Activated B cell treated with CpG ODN at 0.5 μM for 24 hours (primary cell): ENCODE measurements around the gene CMTR1. TPM values are rescaled to one million over a fixed set of nuclear protein-coding genes. Genes with fewer than 3 reads are reported as not detected.

Experiments used
- ATAC-seq: fragments of 200-7000 bp; cut with Tn5 transposase; one replicate; pipeline ENCODE4 v1.10.0; 2021; ENCODE audit warnings: low read depth, mild to moderate bottlenecking, moderate library complexity
- CTCF ChIA-PET: fragments of 350-600 bp; sonication (Branson Sonifier 250); formaldehyde crosslinking; loops from one replicate; lab custom pipeline; 2021; ENCODE audit warnings: antibody characterized with exemption; lab: Charles Lee
- POLR2A ChIA-PET: fragments of 350-600 bp; sonication (Branson Sonifier 250); formaldehyde crosslinking; loops from one replicate; lab custom pipeline; 2021; ENCODE audit warnings: antibody characterized with exemption; lab: Charles Lee
- DNase-seq: peaks from one replicate; pipeline ENCODE4 v3.0.0; 2022
- H3K27ac Mint-ChIP-seq: one replicate; pipeline ENCODE4 v1.8.0; 2020; ENCODE audit warnings: mixed read lengths
- H3K27me3 Mint-ChIP-seq: one replicate; pipeline ENCODE4 v1.8.0; 2021; ENCODE audit warnings: mixed read lengths
- H3K36me3 Mint-ChIP-seq: one replicate; pipeline ENCODE4 v1.8.0; 2021; ENCODE audit warnings: low read depth, mixed read lengths
- H3K4me1 Mint-ChIP-seq: one replicate; pipeline ENCODE4 v1.8.0; 2021; ENCODE audit warnings: mixed read lengths
- H3K4me3 Mint-ChIP-seq: one replicate; pipeline ENCODE4 v1.8.0; 2020; ENCODE audit warnings: mild to moderate bottlenecking, mixed read lengths
- H3K9me3 Mint-ChIP-seq: one replicate; pipeline ENCODE4 v1.8.0; 2020; ENCODE audit warnings: mixed read lengths
- intact Hi-C: fragments of 100-400 bp; cut with micrococcal nuclease; formaldehyde crosslinking; loops from one replicate; pipeline ENCODE4 v1.15.1; 2024
- total RNA-seq: library from RNA; stranded (reverse); gene quantifications from 2 replicates; pipeline ENCODE4 v1.2.3, GENCODE V29; 2022
- TF ChIP-seq, protein P1 (sequence below): fragments of 200-600 bp; IDR thresholded peaks from one replicate; pipeline ENCODE4 v1.8.0; 2022; ENCODE audit warnings: antibody characterized with exemption, mild to moderate bottlenecking

Gene CMTR1, protein sequence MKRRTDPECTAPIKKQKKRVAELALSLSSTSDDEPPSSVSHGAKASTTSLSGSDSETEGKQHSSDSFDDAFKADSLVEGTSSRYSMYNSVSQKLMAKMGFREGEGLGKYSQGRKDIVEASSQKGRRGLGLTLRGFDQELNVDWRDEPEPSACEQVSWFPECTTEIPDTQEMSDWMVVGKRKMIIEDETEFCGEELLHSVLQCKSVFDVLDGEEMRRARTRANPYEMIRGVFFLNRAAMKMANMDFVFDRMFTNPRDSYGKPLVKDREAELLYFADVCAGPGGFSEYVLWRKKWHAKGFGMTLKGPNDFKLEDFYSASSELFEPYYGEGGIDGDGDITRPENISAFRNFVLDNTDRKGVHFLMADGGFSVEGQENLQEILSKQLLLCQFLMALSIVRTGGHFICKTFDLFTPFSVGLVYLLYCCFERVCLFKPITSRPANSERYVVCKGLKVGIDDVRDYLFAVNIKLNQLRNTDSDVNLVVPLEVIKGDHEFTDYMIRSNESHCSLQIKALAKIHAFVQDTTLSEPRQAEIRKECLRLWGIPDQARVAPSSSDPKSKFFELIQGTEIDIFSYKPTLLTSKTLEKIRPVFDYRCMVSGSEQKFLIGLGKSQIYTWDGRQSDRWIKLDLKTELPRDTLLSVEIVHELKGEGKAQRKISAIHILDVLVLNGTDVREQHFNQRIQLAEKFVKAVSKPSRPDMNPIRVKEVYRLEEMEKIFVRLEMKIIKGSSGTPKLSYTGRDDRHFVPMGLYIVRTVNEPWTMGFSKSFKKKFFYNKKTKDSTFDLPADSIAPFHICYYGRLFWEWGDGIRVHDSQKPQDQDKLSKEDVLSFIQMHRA
- total RNA-seq, result 59.0 and 65.7 TPM in 2 replicates

GRCh38 chr6:37432916-37433656 lies at the start of gene CMTR1:
Gene CMTR1, plus strand, starts transcription at chr6:37433221. Its CDS starts 2,409 bp downstream, at chr6:37435630.
- Mint-ChIP-seq H3K27ac (peak within 1 kb of the TSS; percentile 97), H3K4me3 (peak within 1 kb of the TSS; percentile 95), H3K27me3 (peaks cover 2% of the 10 kb centered on the region), H3K9me3 (peaks cover 5% of the 10 kb centered on the region), H3K4me1 (peaks cover 34% of the 10 kb centered on the region), H3K36me3 (peaks cover 34% of the 10 kb centered on the region)
- ATAC-seq (peak; percentile 89), DNase-seq (peak; percentile 99)
- ChIA-PET CTCF (interaction anchor here (0.6 to 2.0 kb wide), 5 partner anchors 10 to 258 kb away, joined by 3 to 8 read pairs (median 3); no protein-coding TSS in a partner anchor), POLR2A (interaction anchor here (0.6 to 2.4 kb wide), 22 partner anchors 9 to 1999 kb away, joined by 3 to 16 read pairs (median 4); partner anchors contain the start of genes CCDC167, MDGA1, TBC1D22B and TMEM217)
- TF ChIP-seq, protein P1, sequence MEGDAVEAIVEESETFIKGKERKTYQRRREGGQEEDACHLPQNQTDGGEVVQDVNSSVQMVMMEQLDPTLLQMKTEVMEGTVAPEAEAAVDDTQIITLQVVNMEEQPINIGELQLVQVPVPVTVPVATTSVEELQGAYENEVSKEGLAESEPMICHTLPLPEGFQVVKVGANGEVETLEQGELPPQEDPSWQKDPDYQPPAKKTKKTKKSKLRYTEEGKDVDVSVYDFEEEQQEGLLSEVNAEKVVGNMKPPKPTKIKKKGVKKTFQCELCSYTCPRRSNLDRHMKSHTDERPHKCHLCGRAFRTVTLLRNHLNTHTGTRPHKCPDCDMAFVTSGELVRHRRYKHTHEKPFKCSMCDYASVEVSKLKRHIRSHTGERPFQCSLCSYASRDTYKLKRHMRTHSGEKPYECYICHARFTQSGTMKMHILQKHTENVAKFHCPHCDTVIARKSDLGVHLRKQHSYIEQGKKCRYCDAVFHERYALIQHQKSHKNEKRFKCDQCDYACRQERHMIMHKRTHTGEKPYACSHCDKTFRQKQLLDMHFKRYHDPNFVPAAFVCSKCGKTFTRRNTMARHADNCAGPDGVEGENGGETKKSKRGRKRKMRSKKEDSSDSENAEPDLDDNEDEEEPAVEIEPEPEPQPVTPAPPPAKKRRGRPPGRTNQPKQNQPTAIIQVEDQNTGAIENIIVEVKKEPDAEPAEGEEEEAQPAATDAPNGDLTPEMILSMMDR, result no peak
- intact Hi-C loops, result loop anchor here (1.0 to 5.0 kb wide), 10 partner anchors 56 to 1204 kb away; partner anchors contain the start of genes BTBD9, FGD2, MDGA1 and TBC1D22B

DNA sequence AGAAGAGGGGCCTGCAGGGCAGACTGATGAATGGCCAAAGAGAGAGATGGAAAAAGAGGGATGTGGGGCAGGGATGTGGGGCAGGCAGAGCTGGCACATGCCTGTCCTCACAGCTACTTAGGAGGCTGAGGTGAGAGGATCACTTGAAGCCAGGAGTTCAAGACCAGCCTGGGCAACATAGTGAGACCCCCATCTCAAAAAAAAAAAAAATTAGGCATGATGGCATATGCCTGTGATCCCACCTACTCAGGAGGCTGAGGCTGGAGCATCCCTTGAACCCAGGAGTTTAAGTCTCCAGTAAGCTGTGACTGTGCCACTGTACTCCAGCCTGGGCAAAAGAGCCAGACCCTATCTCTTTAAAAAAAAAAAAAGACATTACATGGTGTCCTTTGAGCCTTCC lies 44.4 kb upstream of the CMTR1 start:
- intact Hi-C loops, result no loop called here
- H3K9me3 Mint-ChIP-seq, result no peaks in the 10 kb centered on the region
- ChIA-PET CTCF (no interaction called here), POLR2A (no interaction called here)
- TF ChIP-seq, protein P1, result no peak
- ATAC-seq (no peak), DNase-seq (no peak)
- no peak overlapping the region for H3K4me3 Mint-ChIP-seq
- H3K4me1 Mint-ChIP-seq, result no peaks in the 10 kb centered on the region
- peaks cover 37% of the 10 kb centered on the region for H3K36me3 Mint-ChIP-seq
- no peaks in the 10 kb centered on the region for H3K27me3 Mint-ChIP-seq
- H3K27ac Mint-ChIP-seq, result no peak overlapping the region

DNA sequence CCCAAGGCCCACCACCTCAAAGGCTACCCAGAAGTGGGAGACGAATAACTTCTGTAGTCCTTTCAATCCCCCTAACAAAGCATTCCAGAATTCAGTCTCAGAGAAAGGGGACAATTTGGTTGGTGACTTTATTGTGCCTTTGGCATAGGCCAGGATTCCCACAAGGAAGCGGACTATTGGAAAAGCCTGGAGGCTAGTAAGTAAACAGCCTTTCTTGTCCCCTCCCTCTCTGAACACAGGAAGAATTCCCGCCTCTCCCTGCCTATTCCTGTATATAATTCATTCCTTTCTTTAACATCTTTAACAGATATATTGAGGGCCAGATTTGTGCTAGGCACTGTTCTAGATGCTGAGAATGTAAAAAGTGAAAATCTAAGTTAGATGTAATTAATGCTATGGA lies 43.2 kb upstream of the CMTR1 start:
- DNase-seq (no peak), ATAC-seq (no peak)
- H3K27me3 Mint-ChIP-seq, result no peaks in the 10 kb centered on the region
- peaks cover 38% of the 10 kb centered on the region for H3K36me3 Mint-ChIP-seq
- TF ChIP-seq, protein P1, result no peak
- H3K4me3 Mint-ChIP-seq, result no peak overlapping the region
- H3K4me1 Mint-ChIP-seq, result no peaks in the 10 kb centered on the region
- no peaks in the 10 kb centered on the region for H3K9me3 Mint-ChIP-seq
- POLR2A ChIA-PET, result no interaction called here
- H3K27ac Mint-ChIP-seq, result no peak overlapping the region
- intact Hi-C loops, result no loop called here
- CTCF ChIA-PET, result no interaction called here

DNA sequence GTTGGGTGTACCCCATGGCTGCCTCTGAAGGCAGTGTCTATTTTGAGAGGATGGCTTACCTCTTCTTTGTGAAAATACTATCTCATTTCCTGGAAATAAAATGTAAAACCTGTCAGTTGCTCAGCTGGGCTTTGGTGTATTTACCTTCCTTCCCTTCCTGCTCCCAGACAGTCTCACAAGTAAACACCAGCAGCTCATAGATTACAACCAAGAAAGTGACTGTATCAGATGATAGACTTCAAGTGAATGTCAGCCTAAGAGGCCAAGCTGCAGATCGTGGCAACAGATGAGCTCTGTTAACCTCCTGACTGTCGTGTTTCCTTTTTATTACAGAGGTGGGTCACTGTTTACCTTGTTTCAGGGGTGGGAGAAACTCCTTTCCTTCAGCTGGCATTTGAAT lies 41.9 kb upstream of the CMTR1 start:
- intact Hi-C loops, result no loop called here
- peaks cover 32% of the 10 kb centered on the region for H3K36me3 Mint-ChIP-seq
- no peaks in the 10 kb centered on the region for H3K9me3 Mint-ChIP-seq
- TF ChIP-seq, protein P1, result no peak
- ChIA-PET CTCF (no interaction called here), POLR2A (no interaction called here)
- DNase-seq (no peak), ATAC-seq (no peak)
- no peak overlapping the region for H3K4me3 Mint-ChIP-seq
- H3K27me3 Mint-ChIP-seq, result no peaks in the 10 kb centered on the region
- H3K4me1 Mint-ChIP-seq, result no peaks in the 10 kb centered on the region
- no peak overlapping the region for H3K27ac Mint-ChIP-seq
